ENCODE data around the gene DEFB132. TPM values are rescaled to one million over a fixed set of nuclear protein-coding genes. Genes with fewer than 3 reads are reported as not detected.

Gene DEFB132
- total and polyA plus RNA-seq, 2 of the 13 experiments (the other 11 are each of a cell fraction or from before 2014, with no cell fraction given): not detected

DNA sequence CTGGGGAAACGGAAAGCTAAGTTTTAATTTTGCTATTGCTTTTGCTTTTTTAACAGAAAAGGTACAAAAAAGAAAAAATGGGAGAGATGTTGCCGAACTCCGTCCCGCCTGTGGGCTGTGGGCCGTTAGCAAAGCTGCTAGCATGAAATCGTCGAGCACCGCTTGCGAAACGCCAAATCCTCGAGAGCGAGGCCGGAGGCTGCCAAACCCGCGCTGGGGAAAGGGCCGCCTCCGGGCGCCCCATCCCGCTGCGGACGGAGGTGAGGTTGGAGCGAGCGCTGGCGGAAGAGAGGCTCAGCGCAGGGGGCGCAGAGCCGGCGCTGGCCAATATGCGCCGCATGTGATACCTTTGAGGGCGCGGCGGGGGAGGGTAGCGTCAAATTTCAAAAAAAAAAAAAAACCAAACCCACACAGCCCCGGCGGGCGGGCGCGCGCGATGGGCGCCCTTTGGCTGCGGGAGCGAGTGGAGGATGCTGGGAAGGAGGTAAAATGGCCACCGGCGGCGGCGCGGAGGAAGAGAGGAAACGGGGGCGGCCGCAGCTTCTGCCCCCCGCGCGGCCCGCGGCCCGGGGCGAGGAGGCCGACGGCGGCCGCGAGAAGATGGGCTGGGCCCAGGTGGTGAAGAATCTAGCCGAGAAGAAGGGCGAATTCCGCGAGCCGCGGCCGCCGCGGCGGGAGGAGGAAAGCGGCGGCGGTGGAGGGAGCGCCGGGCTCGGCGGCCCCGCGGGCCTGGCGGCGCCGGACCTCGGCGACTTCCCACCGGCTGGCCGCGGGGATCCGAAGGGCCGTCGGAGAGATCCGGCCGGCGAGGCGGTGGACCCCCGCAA lies 39.8 kb downstream of the DEFB132 start, which contains the start of gene ZCCHC3 (continued):
- TF ChIP-seq SMARCC2 (IDR thresholded peaks at IDR 0.05) (no peak), ZNF446 (CRISPR knock-in tag; IDR thresholded peaks at IDR 0.05) (peak; percentile 99), ZNF570 (CRISPR knock-in tag; IDR thresholded peaks at IDR 0.05; ENCODE audit: borderline replicate concordance) (no peak; the same call in 1 of the 2 replicates), ZSCAN12 (CRISPR knock-in tag; IDR thresholded peaks at IDR 0.05) (peak; percentile 99), TARDBP (CRISPR knock-in tag; IDR thresholded peaks at IDR 0.05) (peak; percentile 90), ZSCAN30 (CRISPR knock-in tag; IDR thresholded peaks at IDR 0.05) (peak; percentile 97), ZNF816 (CRISPR knock-in tag; IDR thresholded peaks at IDR 0.05; ENCODE audit: borderline replicate concordance) (peak; percentile 100), TGIF2 (CRISPR knock-in tag; IDR thresholded peaks at IDR 0.05) (peak; percentile 94), ZNF317 (CRISPR knock-in tag; IDR thresholded peaks at IDR 0.05) (peak; percentile 95), SKI (IDR thresholded peaks at IDR 0.05; ENCODE audit: partially characterized antibody) (peak; percentile 95), STAG1 (CRISPR knock-in tag; IDR thresholded peaks at IDR 0.05) (peak; percentile 49; the same call in 1 of the 2 replicates), XBP1 (CRISPR knock-in tag; IDR thresholded peaks at IDR 0.05) (peak; percentile 93; the same call in 1 of the 2 replicates), NR2C2 (CRISPR knock-in tag; IDR thresholded peaks at IDR 0.05; ENCODE audit: borderline replicate concordance) (peak; percentile 82), MNT (IDR thresholded peaks at IDR 0.05) (peak; percentile 74), CEBPB (IDR thresholded peaks at IDR 0.05; ENCODE audit: borderline replicate concordance, low read depth, low read length) (peak; percentile 99), ZNF34 (CRISPR knock-in tag; IDR thresholded peaks at IDR 0.05; ENCODE audit: borderline replicate concordance) (peak; percentile 83), ZKSCAN5 (CRISPR knock-in tag; IDR thresholded peaks at IDR 0.05) (peak; percentile 98), ARNTL (CRISPR knock-in tag; IDR thresholded peaks at IDR 0.05) (peak; percentile 94), GATAD2A (CRISPR knock-in tag; IDR thresholded peaks at IDR 0.05) (peak; percentile 93), ZNF441 (CRISPR knock-in tag; IDR thresholded peaks at IDR 0.05; ENCODE audit: borderline replicate concordance) (peak; percentile 98), USF2 (IDR thresholded peaks at IDR 0.05; ENCODE audit: low read depth, low read length) (peak; percentile 45; the same call in 1 of the 2 replicates), USF2 (CRISPR knock-in tag; IDR thresholded peaks at IDR 0.05; ENCODE audit: borderline replicate concordance) (peak; percentile 83), ZNF879 (CRISPR knock-in tag; IDR thresholded peaks at IDR 0.05) (peak; percentile 98), HES4 (CRISPR knock-in tag; IDR thresholded peaks at IDR 0.05; ENCODE audit: borderline replicate concordance) (peak; percentile 96), ERF (CRISPR knock-in tag; IDR thresholded peaks at IDR 0.05) (peak; percentile 99)
- TF ChIP-seq, protein P1, sequence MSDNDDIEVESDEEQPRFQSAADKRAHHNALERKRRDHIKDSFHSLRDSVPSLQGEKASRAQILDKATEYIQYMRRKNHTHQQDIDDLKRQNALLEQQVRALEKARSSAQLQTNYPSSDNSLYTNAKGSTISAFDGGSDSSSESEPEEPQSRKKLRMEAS (IDR thresholded peaks at IDR 0.05): peak; percentile 98
- TF ChIP-seq, protein P2, sequence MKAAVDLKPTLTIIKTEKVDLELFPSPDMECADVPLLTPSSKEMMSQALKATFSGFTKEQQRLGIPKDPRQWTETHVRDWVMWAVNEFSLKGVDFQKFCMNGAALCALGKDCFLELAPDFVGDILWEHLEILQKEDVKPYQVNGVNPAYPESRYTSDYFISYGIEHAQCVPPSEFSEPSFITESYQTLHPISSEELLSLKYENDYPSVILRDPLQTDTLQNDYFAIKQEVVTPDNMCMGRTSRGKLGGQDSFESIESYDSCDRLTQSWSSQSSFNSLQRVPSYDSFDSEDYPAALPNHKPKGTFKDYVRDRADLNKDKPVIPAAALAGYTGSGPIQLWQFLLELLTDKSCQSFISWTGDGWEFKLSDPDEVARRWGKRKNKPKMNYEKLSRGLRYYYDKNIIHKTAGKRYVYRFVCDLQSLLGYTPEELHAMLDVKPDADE (CRISPR knock-in tag; IDR thresholded peaks at IDR 0.05): peak; percentile 84; the same call in 1 of the 2 replicates

Measured in HepG2 (cell line).